GM23248 (cell line): ENCODE measurements around the gene PHC1. TPM values are rescaled to one million over a fixed set of nuclear protein-coding genes. Genes with fewer than 3 reads are reported as not detected.

Experiments
- DNase-seq: peaks from one replicate; pipeline ENCODE4 v3.0.0-alpha.2; 2015
- H2AFZ ChIP-seq: fragments of 200-600 bp; sonication (generic); 2 replicates; pipeline ENCODE4 v1.6.1; 2016; ENCODE audit warnings: antibody characterized with exemption
- H3F3A ChIP-seq: fragments of 200-600 bp; sonication (generic); 2 replicates; pipeline ENCODE4 v1.6.1; 2016; ENCODE audit warnings: mild to moderate bottlenecking, antibody characterized with exemption, mixed run types; ENCODE audit not compliant: insufficient read depth
- H3K27ac ChIP-seq: fragments of 200-600 bp; sonication (generic); 2 replicates; pipeline ENCODE4 v1.5.1; 2016; ENCODE audit warnings: mild to moderate bottlenecking
- H3K27me3 ChIP-seq: fragments of 200-600 bp; sonication (generic); replicated peaks from 2 replicates; pipeline ENCODE4 v1.6.1; 2016; ENCODE audit warnings: mild to moderate bottlenecking; ENCODE audit not compliant: insufficient read depth
- H3K36me3 ChIP-seq: fragments of 200-600 bp; sonication (generic); 2 replicates; pipeline ENCODE4 v1.6.1; 2016; ENCODE audit warnings: low read depth, mild to moderate bottlenecking
- H3K4me1 ChIP-seq: fragments of 200-600 bp; sonication (generic); 2 replicates; pipeline ENCODE4 v1.6.1; 2016; ENCODE audit warnings: mild to moderate bottlenecking; ENCODE audit not compliant: insufficient read depth
- H3K4me2 ChIP-seq: fragments of 200-600 bp; sonication (generic); one replicate; pipeline ENCODE4 v1.6.1; 2016; ENCODE audit warnings: mild to moderate bottlenecking; ENCODE audit not compliant: unreplicated experiment
- H3K4me3 ChIP-seq: fragments of 200-600 bp; sonication (generic); 2 replicates; pipeline ENCODE4 v1.5.1; 2016; ENCODE audit warnings: mild to moderate bottlenecking
- H3K79me2 ChIP-seq: fragments of 200-600 bp; sonication (generic); 2 replicates; pipeline ENCODE4 v1.6.1; 2016; ENCODE audit warnings: mild to moderate bottlenecking; ENCODE audit not compliant: insufficient read depth
- H3K9ac ChIP-seq: fragments of 200-600 bp; sonication (generic); 2 replicates; pipeline ENCODE4 v1.6.1; 2016; ENCODE audit warnings: mild to moderate bottlenecking
- H3K9me2 ChIP-seq: fragments of 200-600 bp; sonication (generic); 2 replicates; pipeline ENCODE4 v1.6.1; 2016; ENCODE audit warnings: mixed run types, mild to moderate bottlenecking, moderate library complexity; ENCODE audit not compliant: insufficient read depth
- H3K9me3 ChIP-seq: fragments of 200-600 bp; sonication (generic); one replicate; pipeline ENCODE4 v1.6.1; 2017; ENCODE audit warnings: low read depth
- H4K20me1 ChIP-seq: fragments of 200-600 bp; sonication (generic); 2 replicates; pipeline ENCODE4 v1.6.0; 2016; ENCODE audit not compliant: insufficient read depth
- EZH2 ChIP-seq: fragments of 200-600 bp; sonication (generic); IDR thresholded peaks from 2 replicates; pipeline ENCODE4 v1.6.1; 2018; ENCODE audit warnings: antibody characterized with exemption, mild to moderate bottlenecking; ENCODE audit not compliant: insufficient read depth, poor library complexity, severe bottlenecking
- EZH2phosphoT487 ChIP-seq: fragments of 200-600 bp; sonication (generic); IDR thresholded peaks from 2 replicates; pipeline ENCODE4 v1.6.1; 2018; ENCODE audit warnings: antibody characterized with exemption, moderate library complexity, mild to moderate bottlenecking, low read depth; ENCODE audit not compliant: insufficient read depth
- WGBS, 2 experiments: methylation state at CpG; one replicate each; pipeline ENCODE4 v1.1.6; 2015 to 2017; ENCODE audit warnings: low lambda C conversion rate in 2 of 2, low coverage in 1 of 2; ENCODE audit errors: missing lambda C conversion rate in 2 of 2; 5-methylcytosine and 5-hydroxymethylcytosine counted together
- in situ Hi-C: fragments of 300-500 bp; cut with MboI; formaldehyde crosslinking; loops from 2 replicates; pipeline ENCODE4 v1.15.0; 2020
- polyA plus RNA-seq: library from polyadenylated mRNA; unstranded; fragments of >200 nt; fragmentation: Nextera tagmentation; extraction: Ambion mirVana; gene quantifications from 2 replicates; pipeline ENCODE4 v1.2.1, GENCODE V29; 2016
- total RNA-seq: library from RNA; depleted of rRNA; stranded (reverse); fragments of >200 nt; shearing (Covaris generic); gene quantifications from 2 replicates; pipeline ENCODE4 v1.2.3, GENCODE V29; 2014

PHC1 gene
- total and polyA plus RNA-seq, 2 experiments from 2014 or later: 6.4 to 16.1 TPM

DNA sequence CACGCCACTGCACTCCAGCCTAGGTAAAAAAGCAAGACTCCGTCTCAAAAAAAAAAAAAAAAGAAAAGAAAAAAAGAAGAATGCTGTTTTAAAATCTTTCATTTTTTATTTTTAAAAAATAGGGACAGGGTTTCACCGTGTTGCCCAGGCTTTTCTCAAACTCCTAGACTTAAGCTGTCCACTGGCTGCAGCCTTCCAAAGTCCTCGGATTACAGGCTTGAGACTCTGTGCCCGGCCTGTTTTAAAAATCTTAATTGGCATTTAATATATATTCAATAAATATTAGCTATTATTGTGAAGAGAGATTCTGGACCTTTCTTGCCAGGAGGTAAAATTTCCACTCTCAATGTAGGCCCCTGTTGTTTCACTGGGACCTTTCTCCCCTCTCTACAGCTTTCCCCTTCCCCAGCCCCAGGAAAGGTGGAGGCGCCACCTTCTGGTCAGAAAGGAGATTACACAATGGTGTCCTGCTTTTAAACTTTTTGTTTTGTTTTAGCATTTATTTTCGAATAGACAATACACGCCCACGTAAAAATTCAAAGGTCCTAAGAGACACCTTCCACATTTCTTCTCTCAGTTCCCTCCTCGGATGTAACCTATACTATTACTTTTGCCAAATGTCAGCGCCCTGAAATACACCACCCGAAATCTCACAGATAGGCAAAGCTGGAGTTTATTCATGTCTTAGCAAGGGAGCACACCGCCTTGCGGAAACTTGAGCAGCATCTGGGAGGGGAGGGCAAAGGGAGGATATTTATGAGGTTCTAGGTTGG is 23.8 kb upstream of the PHC1 start:
- H3K27ac ChIP-seq: no peak overlapping the region
- peak; percentile 60 for DNase-seq
- peak overlapping the region; percentile 91 for H2AFZ ChIP-seq
- peak overlapping the region; percentile 78 for H3K4me3 ChIP-seq
- in situ Hi-C loops: no loop called here
- peak overlapping the region; percentile 79 for H3K4me2 ChIP-seq
- no peaks in the 10 kb centered on the region for H3K9me3 ChIP-seq
- 29% methylated on average over 14 of the region's 14 CpGs for WGBS, 2 experiments
- no peaks in the 10 kb centered on the region for H3K27me3 ChIP-seq
- TF ChIP-seq EZH2 (no peak), EZH2phosphoT487 (no peak)
- H3K36me3 ChIP-seq: no peaks in the 10 kb centered on the region
- no peaks in the 10 kb centered on the region for H3K4me1 ChIP-seq
- no peaks in the 10 kb centered on the region for H3F3A ChIP-seq
- H3K79me2 ChIP-seq: no peaks in the 10 kb centered on the region
- H3K9ac ChIP-seq: peak overlapping the region; percentile 59
- H4K20me1 ChIP-seq: no peaks in the 10 kb centered on the region
- H3K9me2 ChIP-seq: no peaks in the 10 kb centered on the region

DNA sequence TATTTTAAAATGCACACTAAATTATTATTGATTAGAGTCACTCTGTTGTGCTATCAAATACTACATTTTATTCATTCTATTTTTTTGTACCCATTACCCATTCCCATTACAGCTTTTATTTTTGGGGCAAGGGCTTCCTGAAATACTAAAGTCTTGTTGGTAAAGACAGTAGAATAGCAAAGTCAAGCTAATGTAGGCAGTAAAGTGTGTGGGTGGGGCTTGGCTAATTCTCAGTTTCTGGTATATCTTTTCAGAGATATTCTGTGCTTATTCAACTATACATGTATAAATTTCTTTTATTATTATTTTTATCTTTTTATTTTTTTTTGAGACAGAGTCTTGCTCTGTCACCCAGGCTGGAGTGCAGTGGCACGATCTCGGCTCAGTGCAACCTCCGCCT is 22.3 kb upstream of the PHC1 start:
- in situ Hi-C loops: no loop called here
- no peak overlapping the region for H3K4me3 ChIP-seq
- H3K4me1 ChIP-seq: no peaks in the 10 kb centered on the region
- H3K27me3 ChIP-seq: no peaks in the 10 kb centered on the region
- H3K9me2 ChIP-seq: no peaks in the 10 kb centered on the region
- no peak overlapping the region for H3K9ac ChIP-seq
- no peak overlapping the region for H3K27ac ChIP-seq
- no peaks in the 10 kb centered on the region for H4K20me1 ChIP-seq
- TF ChIP-seq EZH2phosphoT487 (no peak), EZH2 (no peak)
- H3K9me3 ChIP-seq: no peaks in the 10 kb centered on the region
- no peaks in the 10 kb centered on the region for H3K79me2 ChIP-seq
- H3F3A ChIP-seq: no peaks in the 10 kb centered on the region
- no peak overlapping the region for H2AFZ ChIP-seq
- DNase-seq: no peak
- H3K4me2 ChIP-seq: no peak overlapping the region
- WGBS, 2 experiments: 96 to 98% methylated on average over 3 of the region's 3 CpGs
- no peaks in the 10 kb centered on the region for H3K36me3 ChIP-seq

DNA sequence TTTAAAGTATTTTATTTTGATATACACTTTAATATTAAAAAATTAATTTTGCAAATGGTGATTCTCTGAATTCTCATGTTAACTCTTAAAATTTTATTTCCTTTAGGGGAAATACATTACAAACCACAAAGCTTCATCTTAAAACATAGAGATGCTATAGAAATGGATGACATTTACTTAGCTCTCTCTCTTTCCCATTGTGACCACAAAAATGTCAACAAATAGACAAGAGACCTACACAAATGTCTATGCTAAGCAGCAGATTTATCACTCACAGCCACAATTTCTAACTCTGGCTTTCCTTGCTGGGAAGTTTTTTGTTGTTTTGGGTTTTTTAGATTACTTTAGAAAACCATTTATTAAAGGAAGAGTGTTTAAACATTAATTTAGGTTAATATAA is 19.9 kb upstream of the PHC1 start:
- DNase-seq: no peak
- H3K4me3 ChIP-seq: no peak overlapping the region
- no peak overlapping the region for H3K4me2 ChIP-seq
- TF ChIP-seq EZH2phosphoT487 (no peak), EZH2 (no peak)
- H3K4me1 ChIP-seq: no peaks in the 10 kb centered on the region
- no peaks in the 10 kb centered on the region for H3K79me2 ChIP-seq
- H3K27ac ChIP-seq: no peak overlapping the region
- no peaks in the 10 kb centered on the region for H3K36me3 ChIP-seq
- no peaks in the 10 kb centered on the region for H4K20me1 ChIP-seq
- no peak overlapping the region for H2AFZ ChIP-seq
- no peaks in the 10 kb centered on the region for H3F3A ChIP-seq
- H3K9ac ChIP-seq: no peak overlapping the region
- no peaks in the 10 kb centered on the region for H3K27me3 ChIP-seq
- H3K9me2 ChIP-seq: no peaks in the 10 kb centered on the region
- in situ Hi-C loops: no loop called here
- H3K9me3 ChIP-seq: no peaks in the 10 kb centered on the region

DNA sequence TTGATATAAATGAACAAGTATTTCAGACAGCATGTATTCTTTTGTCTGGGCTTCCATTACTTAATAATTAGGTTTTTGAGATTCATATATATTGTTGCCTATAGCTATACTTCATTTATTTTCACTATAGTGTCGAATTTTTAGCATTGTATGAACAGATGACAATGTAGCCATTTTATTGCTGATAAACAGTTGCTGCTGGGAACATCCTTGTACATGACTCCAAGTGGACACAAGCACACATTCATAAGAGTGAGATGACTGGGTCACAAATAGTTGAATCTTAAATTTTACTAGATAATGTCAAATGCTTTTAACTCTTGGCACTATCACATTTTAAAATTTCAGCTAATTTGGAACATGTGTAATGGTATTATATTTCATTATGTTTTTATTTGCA is 19.3 kb upstream of the PHC1 start:
- no peaks in the 10 kb centered on the region for H3K79me2 ChIP-seq
- WGBS, 2 experiments: 21 to 30% methylated on average over 1 of the region's 1 CpG
- no peaks in the 10 kb centered on the region for H3F3A ChIP-seq
- H3K4me1 ChIP-seq: no peaks in the 10 kb centered on the region
- in situ Hi-C loops: no loop called here
- no peak overlapping the region for H2AFZ ChIP-seq
- H3K4me3 ChIP-seq: no peak overlapping the region
- H3K9me3 ChIP-seq: no peaks in the 10 kb centered on the region
- no peaks in the 10 kb centered on the region for H4K20me1 ChIP-seq
- DNase-seq: no peak
- no peak overlapping the region for H3K4me2 ChIP-seq
- TF ChIP-seq EZH2phosphoT487 (no peak), EZH2 (no peak)
- no peak overlapping the region for H3K27ac ChIP-seq
- no peaks in the 10 kb centered on the region for H3K27me3 ChIP-seq
- no peaks in the 10 kb centered on the region for H3K36me3 ChIP-seq
- H3K9me2 ChIP-seq: no peaks in the 10 kb centered on the region
- H3K9ac ChIP-seq: no peak overlapping the region
